ENCODE data around the gene NSG1. TPM values are rescaled to one million over a fixed set of nuclear protein-coding genes. Genes with fewer than 3 reads are reported as not detected.

The NSG1 gene
- total RNA-seq, 2 experiments from 2014 or later = 5.6 to 6.6 TPM

GRCh38 chr4:4423706-4424498 lies 37.0 kb downstream of the NSG1 start:
- POLR2A ChIA-PET = no interaction called here
- no peaks in the 10 kb centered on the region for H3K27me3 Mint-ChIP-seq
- no peaks in the 10 kb centered on the region for H3K9me3 Mint-ChIP-seq
- H3K4me1 Mint-ChIP-seq (ENCODE audit: low read depth) = peaks cover 10% of the 10 kb centered on the region
- DNase-seq (no peak), ATAC-seq (no peak)
- peaks cover 10% of the 10 kb centered on the region for H3K36me3 Mint-ChIP-seq (ENCODE audit: low read depth)
- no peak for TF ChIP-seq CTCF (IDR thresholded peaks at IDR 0.05)
- H3K27ac Mint-ChIP-seq = no peak overlapping the region
- CTCF ChIA-PET = no interaction called here
- intact Hi-C loops (cut with micrococcal nuclease) = no loop called here
- H3K4me3 Mint-ChIP-seq = no peak overlapping the region

- POLR2A ChIA-PET = no interaction called here
- no peaks in the 10 kb centered on the region for H3K9me3 Mint-ChIP-seq
- CTCF ChIA-PET = no interaction called here
- DNase-seq (no peak), ATAC-seq (no peak)
- H3K36me3 Mint-ChIP-seq (ENCODE audit: low read depth) = peaks cover 7% of the 10 kb centered on the region
- no peaks in the 10 kb centered on the region for H3K27me3 Mint-ChIP-seq
- peaks cover 3% of the 10 kb centered on the region for H3K4me1 Mint-ChIP-seq (ENCODE audit: low read depth)
- no peak overlapping the region for H3K27ac Mint-ChIP-seq
- H3K4me3 Mint-ChIP-seq = no peak overlapping the region
- no peak for TF ChIP-seq CTCF (IDR thresholded peaks at IDR 0.05)
- intact Hi-C loops (cut with micrococcal nuclease) = no loop called here
Observed at GRCh38 chr4:4424499-4425115, 37.7 kb downstream of the NSG1 start.

DNA sequence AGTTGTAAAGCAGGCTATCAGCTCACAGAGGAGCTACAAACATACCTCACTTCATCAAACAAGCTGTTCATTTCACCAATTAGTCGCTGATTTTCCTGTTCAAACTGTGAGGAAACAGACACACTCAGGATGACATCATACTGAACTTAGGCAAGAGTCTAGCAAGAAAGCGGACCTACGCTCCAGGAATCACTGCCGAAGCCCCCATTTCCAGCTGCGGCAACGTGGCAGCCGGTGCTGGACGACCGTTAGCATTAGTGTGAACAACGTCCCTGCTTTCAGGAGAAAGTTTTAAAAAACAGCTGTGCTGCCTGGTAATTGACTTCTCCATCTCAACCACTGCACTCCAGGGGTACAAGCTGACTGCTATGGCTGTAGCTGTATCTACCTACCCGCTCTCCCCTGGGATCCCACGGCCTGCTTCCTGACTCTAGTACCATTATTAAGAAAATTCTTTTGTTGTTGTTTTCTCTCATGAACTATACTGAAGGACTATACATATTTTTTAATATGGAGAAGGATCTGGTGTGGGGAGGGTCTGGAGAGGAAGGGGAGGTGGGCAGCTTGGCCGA lies 38.3 kb downstream of the NSG1 start:
- TF ChIP-seq CTCF (IDR thresholded peaks at IDR 0.05) = no peak
- intact Hi-C loops (cut with micrococcal nuclease) = no loop called here
- ChIA-PET CTCF (interaction anchor here (0.6 kb wide), 1 partner anchor 212 kb away, joined by 3 read pairs; no protein-coding TSS in a partner anchor), POLR2A (interaction anchor here (0.6 kb wide), 1 partner anchor 16 kb away, joined by 3 read pairs; no protein-coding TSS in a partner anchor)
- ATAC-seq (no peak), DNase-seq (no peak)
- Mint-ChIP-seq H3K4me1 (ENCODE audit: low read depth) (no peaks in the 10 kb centered on the region), H3K27ac (no peak overlapping the region), H3K27me3 (no peaks in the 10 kb centered on the region), H3K9me3 (no peaks in the 10 kb centered on the region), H3K4me3 (no peak overlapping the region), H3K36me3 (ENCODE audit: low read depth) (peaks cover 4% of the 10 kb centered on the region)

GRCh38 chr4:4425696-4426095 lies 38.8 kb downstream of the NSG1 start:
- TF ChIP-seq CTCF (IDR thresholded peaks at IDR 0.05) = no peak
- H3K27me3 Mint-ChIP-seq = no peaks in the 10 kb centered on the region
- intact Hi-C loops (cut with micrococcal nuclease) = no loop called here
- CTCF ChIA-PET = interaction anchor here (0.6 kb wide), 1 partner anchor 211 kb away, joined by 3 read pairs; no protein-coding TSS in a partner anchor
- peaks cover 4% of the 10 kb centered on the region for H3K4me1 Mint-ChIP-seq (ENCODE audit: low read depth)
- H3K36me3 Mint-ChIP-seq (ENCODE audit: low read depth) = peaks cover 3% of the 10 kb centered on the region
- no peaks in the 10 kb centered on the region for H3K9me3 Mint-ChIP-seq
- no peak overlapping the region for H3K27ac Mint-ChIP-seq
- no peak overlapping the region for H3K4me3 Mint-ChIP-seq
- ATAC-seq (no peak), DNase-seq (no peak)
- POLR2A ChIA-PET = interaction anchor here (0.6 to 1.3 kb wide), 3 partner anchors 17 to 178 kb away, joined by 3 read pairs; partner anchors contain the start of gene TMEM128

All from activated CD8-positive, alpha-beta T cell treated with anti-CD3 and anti-CD28 coated beads for 36 hours (primary cell).